ENCODE data around the gene AMFR. TPM values are rescaled to one million over a fixed set of nuclear protein-coding genes. Genes with fewer than 3 reads are reported as not detected.

Gene AMFR
- total and polyA plus RNA-seq, 3 donors from 2014 or later, result 258 to 337 (median 287) TPM

GRCh38 chr16:56362057-56362655 is 63.2 kb downstream of the AMFR start:
- DNase-seq, result no peak
- WGBS, 2 donors, result 64 to 73% methylated on average over 11 to 15 of the region's 15 CpGs
- Histone ChIP-seq H3K27me3 (no peaks in the 10 kb centered on the region), H3K4me3 (no peak overlapping the region), H3K36me3 (ENCODE audit: low read depth, missing control alignments) (no peaks in the 10 kb centered on the region), H3K4me1 (no peaks in the 10 kb centered on the region), H3K9me3 (no peaks in the 10 kb centered on the region), H3K27ac (no peak overlapping the region)
- no peak for TF ChIP-seq CTCF (IDR thresholded peaks at IDR 0.05)
- TF ChIP-seq POLR2A (IDR thresholded peaks at IDR 0.05), result no peak
- intact Hi-C loops (cut with DNase I; ENCODE audit: low total_unique reads), result no loop called here

DNA sequence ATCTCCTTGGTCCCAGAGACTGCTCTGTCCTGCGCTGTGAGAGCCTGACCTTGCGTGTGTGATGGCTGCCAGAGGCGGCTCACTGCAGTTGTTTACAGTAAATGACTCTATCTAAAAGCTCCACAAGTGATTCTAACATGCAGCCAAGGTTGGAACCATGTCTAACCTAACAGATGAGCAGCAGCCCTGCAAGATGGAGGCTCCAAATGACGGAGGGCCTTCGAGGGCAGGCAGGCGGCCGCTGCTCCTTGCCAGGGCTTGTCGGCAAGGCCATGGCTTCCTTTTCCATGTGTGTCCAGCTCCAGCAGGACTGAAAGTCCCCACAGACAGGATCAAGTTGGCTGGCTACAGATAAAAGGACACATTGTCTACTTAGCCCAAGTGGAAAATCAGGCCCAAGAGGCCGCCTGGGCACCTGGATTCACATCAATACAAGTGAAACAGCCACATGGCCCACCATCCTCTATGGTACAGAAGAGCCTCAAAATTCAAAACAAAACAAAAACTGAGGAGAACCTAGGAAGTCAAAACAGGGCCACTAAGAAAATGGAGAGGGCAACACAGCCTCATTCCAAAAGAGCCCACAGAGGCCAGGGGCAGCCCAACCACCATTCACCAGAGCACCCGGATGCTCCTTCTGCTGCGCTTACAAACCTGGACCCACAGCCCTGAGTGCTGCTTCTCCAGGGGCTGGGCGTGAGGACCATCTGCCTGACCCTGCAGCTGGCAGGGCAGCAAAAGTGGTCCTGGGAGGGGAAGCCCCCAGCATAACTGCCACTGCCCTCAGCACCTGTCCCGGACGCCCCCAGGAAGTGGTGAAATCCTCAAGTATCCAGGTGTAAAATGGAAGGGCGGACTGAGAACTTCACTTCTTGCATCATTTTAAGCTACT is 65.0 kb downstream of the AMFR start:
- DNase-seq, result peak; percentile 13
- TF ChIP-seq POLR2A (IDR thresholded peaks at IDR 0.05) (no peak), CTCF (IDR thresholded peaks at IDR 0.05) (no peak)
- Histone ChIP-seq H3K27ac (no peak overlapping the region), H3K9me3 (no peaks in the 10 kb centered on the region), H3K27me3 (no peaks in the 10 kb centered on the region), H3K4me3 (no peak overlapping the region), H3K36me3 (ENCODE audit: low read depth, missing control alignments) (no peaks in the 10 kb centered on the region), H3K4me1 (peaks cover 7% of the 10 kb centered on the region)
- WGBS, 2 donors, result 85 to 87% methylated on average over 8 to 15 of the region's 15 CpGs
- intact Hi-C loops (cut with DNase I; ENCODE audit: low total_unique reads), result no loop called here

GRCh38 chr16:56357765-56358322 is 67.5 kb downstream of the AMFR start:
- 86% methylated on average over 13 of the region's 13 CpGs; no CpG with 5 or more reads in 1 of the 2 donors for WGBS, 2 donors
- H3K36me3 ChIP-seq (ENCODE audit: low read depth, missing control alignments), result no peaks in the 10 kb centered on the region
- peak overlapping the region in 1 of 2 donors; percentile 33 for H3K27ac ChIP-seq
- TF ChIP-seq CTCF (IDR thresholded peaks at IDR 0.05) (no peak), POLR2A (IDR thresholded peaks at IDR 0.05) (no peak)
- peak; percentile 12 for DNase-seq
- no peaks in the 10 kb centered on the region for H3K9me3 ChIP-seq
- H3K27me3 ChIP-seq, result no peaks in the 10 kb centered on the region
- H3K4me3 ChIP-seq, result no peak overlapping the region
- intact Hi-C loops (cut with DNase I; ENCODE audit: low total_unique reads), result no loop called here
- peaks cover 7% of the 10 kb centered on the region for H3K4me1 ChIP-seq

DNA sequence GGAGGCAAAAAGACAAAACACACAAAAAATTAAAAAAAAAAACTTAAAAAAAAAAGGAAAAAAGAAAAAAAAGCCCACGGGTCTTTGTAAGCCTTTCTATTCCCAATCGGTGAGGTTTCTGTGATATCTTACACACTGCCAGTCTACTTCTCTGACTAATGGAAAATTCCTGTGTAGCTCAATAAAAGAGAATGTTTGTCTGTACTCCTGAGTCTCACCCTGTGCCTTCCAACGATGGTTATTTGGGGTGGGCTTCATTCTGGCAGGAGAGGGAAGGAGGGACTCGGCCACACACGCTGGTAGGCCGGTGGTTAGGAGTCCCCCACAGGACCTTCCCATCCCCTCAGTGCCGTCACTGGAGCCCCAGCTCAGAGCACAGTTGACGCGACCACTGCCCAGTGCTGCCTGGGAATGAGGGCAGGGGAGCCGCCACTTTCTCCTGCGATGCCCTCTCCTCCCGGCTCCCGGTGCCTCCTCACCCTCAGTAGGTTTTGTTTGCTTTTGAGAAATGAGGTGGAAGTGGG is 68.0 kb downstream of the AMFR start:
- intact Hi-C loops (cut with DNase I; ENCODE audit: low total_unique reads), result no loop called here
- Histone ChIP-seq H3K9me3 (no peaks in the 10 kb centered on the region), H3K4me3 (peak overlapping the region in 1 of 2 donors; percentile 13), H3K27ac (peak overlapping the region; percentile 33 to 50), H3K36me3 (ENCODE audit: low read depth, missing control alignments) (no peaks in the 10 kb centered on the region), H3K27me3 (no peaks in the 10 kb centered on the region), H3K4me1 (peaks cover 7% of the 10 kb centered on the region)
- 52 to 58% methylated on average over 8 to 13 of the region's 13 CpGs for WGBS, 2 donors
- DNase-seq, result peak; percentile 13
- TF ChIP-seq POLR2A (IDR thresholded peaks at IDR 0.05) (no peak), CTCF (IDR thresholded peaks at IDR 0.05) (no peak)

Data from testis (tissue), 3 donors.